Measurements from ENCODE around the gene ROR1. TPM values are rescaled to one million over a fixed set of nuclear protein-coding genes. Genes with fewer than 3 reads are reported as not detected.

ROR1 gene
- total RNA-seq, 1 donor from 2014 or later = 81.4 TPM

GRCh38 chr1:64031236-64031635 is 257.4 kb downstream of the ROR1 start:
- TF ChIP-seq CTCF (IDR thresholded peaks at IDR 0.05; ENCODE audit: unreplicated experiment) = no peak
- peaks cover 25% of the 10 kb centered on the region for H3K4me1 Mint-ChIP-seq
- no peaks in the 10 kb centered on the region for H3K27me3 Mint-ChIP-seq (ENCODE audit: low read depth)
- no peak for DNase-seq (ENCODE audit: low spot score in 2 of 2, unreplicated experiment in 2 of 2)
- peaks cover 37% of the 10 kb centered on the region for H3K36me3 Mint-ChIP-seq
- no peak overlapping the region for H3K4me3 Mint-ChIP-seq
- H3K9me3 Mint-ChIP-seq = peaks cover 23% of the 10 kb centered on the region
- peak overlapping the region; percentile 73 for H3K27ac Mint-ChIP-seq

- H3K27me3 Mint-ChIP-seq (ENCODE audit: low read depth) = no peaks in the 10 kb centered on the region
- peaks cover 19% of the 10 kb centered on the region for H3K9me3 Mint-ChIP-seq
- H3K36me3 Mint-ChIP-seq = peaks cover 30% of the 10 kb centered on the region
- no peak for DNase-seq (ENCODE audit: low spot score in 2 of 2, unreplicated experiment in 2 of 2)
- peaks cover 43% of the 10 kb centered on the region for H3K4me1 Mint-ChIP-seq
- TF ChIP-seq CTCF (IDR thresholded peaks at IDR 0.05; ENCODE audit: unreplicated experiment) = no peak
- peak overlapping the region; percentile 69 for H3K27ac Mint-ChIP-seq
- H3K4me3 Mint-ChIP-seq = no peak overlapping the region
These were observed 259.9 kb downstream of the ROR1 start for GRCh38 chr1:64033667-64034220.

GRCh38 chr1:64036549-64036948 is 262.7 kb downstream of the ROR1 start:
- peaks cover 17% of the 10 kb centered on the region for H3K36me3 Mint-ChIP-seq
- TF ChIP-seq CTCF (IDR thresholded peaks at IDR 0.05; ENCODE audit: unreplicated experiment) = no peak
- H3K27me3 Mint-ChIP-seq (ENCODE audit: low read depth) = no peaks in the 10 kb centered on the region
- peaks cover 10% of the 10 kb centered on the region for H3K9me3 Mint-ChIP-seq
- H3K4me1 Mint-ChIP-seq = peaks cover 62% of the 10 kb centered on the region
- peak overlapping the region; percentile 97 for H3K27ac Mint-ChIP-seq
- no peak for DNase-seq (ENCODE audit: low spot score in 2 of 2, unreplicated experiment in 2 of 2)
- H3K4me3 Mint-ChIP-seq = no peak overlapping the region

- peaks cover 17% of the 10 kb centered on the region for H3K36me3 Mint-ChIP-seq
- H3K4me1 Mint-ChIP-seq = peaks cover 74% of the 10 kb centered on the region
- H3K4me3 Mint-ChIP-seq = no peak overlapping the region
- H3K27me3 Mint-ChIP-seq (ENCODE audit: low read depth) = no peaks in the 10 kb centered on the region
- peak overlapping the region; percentile 97 for H3K27ac Mint-ChIP-seq
- no peak for DNase-seq (ENCODE audit: low spot score in 2 of 2, unreplicated experiment in 2 of 2)
- peaks cover 10% of the 10 kb centered on the region for H3K9me3 Mint-ChIP-seq
- TF ChIP-seq CTCF (IDR thresholded peaks at IDR 0.05; ENCODE audit: unreplicated experiment) = no peak
These were observed 264.3 kb downstream of the ROR1 start for GRCh38 chr1:64038119-64038518.

- peaks cover 10% of the 10 kb centered on the region for H3K9me3 Mint-ChIP-seq
- peaks cover 79% of the 10 kb centered on the region for H3K4me1 Mint-ChIP-seq
- peaks cover 17% of the 10 kb centered on the region for H3K36me3 Mint-ChIP-seq
- no peak overlapping the region for H3K4me3 Mint-ChIP-seq
- H3K27me3 Mint-ChIP-seq (ENCODE audit: low read depth) = no peaks in the 10 kb centered on the region
- peak overlapping the region; percentile 97 for H3K27ac Mint-ChIP-seq
- DNase-seq (ENCODE audit: low spot score in 2 of 2, unreplicated experiment in 2 of 2) = no peak
- TF ChIP-seq CTCF (IDR thresholded peaks at IDR 0.05; ENCODE audit: unreplicated experiment) = no peak
These were observed 265.1 kb downstream of the ROR1 start for GRCh38 chr1:64038965-64039364.

Measured in mesothelial cell of epicardium (in vitro differentiated cells).